NCI-H774 (cell line): ENCODE results near the gene AKR1E2.

ENCODE experiments used
- DNase-seq: peaks from one replicate; lab custom pipeline; 2025; lab: John Stamatoyannopoulos, UW

AKR1E2 gene

DNA sequence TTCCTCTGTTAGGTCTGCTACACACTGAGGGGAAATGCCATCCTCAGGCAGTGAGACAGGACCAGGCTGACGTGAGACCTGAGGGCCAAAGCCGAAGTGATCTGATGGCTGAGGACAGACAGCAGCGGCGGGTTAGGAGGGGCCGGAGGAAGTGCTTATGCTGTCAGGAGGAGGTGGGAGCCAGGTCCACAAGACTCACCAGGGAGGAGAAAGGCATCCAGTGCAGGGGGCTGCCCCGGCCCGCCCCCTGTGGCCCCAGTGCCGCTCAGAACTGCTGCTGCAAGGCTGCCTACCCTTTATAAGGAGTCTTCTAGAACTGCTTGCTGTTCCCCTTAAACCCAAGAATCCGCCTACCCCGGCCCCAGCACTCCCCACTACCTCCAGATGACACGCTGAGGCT lies 19.8 kb downstream of the AKR1E2 start:
- no peak for DNase-seq

DNA sequence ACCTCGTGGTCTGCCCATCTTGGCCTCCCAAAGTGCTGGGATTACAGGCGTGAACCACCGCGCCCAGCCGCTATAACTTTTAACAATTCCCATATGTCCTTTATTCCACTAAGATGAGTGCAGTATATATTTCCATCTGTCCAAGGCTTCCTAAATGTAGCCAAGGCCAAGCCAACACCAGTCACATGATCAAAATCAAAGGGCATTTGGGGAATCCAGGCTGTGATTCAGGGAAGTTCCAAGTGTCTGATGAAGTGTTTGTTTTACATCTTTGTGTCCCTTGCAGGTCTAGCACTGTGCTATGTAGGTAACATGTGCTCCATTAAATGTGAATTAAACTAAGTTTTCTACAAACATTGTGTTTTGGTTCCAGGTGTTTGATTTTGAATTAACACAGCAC lies 20.8 kb downstream of the AKR1E2 start:
- DNase-seq, result no peak

DNA sequence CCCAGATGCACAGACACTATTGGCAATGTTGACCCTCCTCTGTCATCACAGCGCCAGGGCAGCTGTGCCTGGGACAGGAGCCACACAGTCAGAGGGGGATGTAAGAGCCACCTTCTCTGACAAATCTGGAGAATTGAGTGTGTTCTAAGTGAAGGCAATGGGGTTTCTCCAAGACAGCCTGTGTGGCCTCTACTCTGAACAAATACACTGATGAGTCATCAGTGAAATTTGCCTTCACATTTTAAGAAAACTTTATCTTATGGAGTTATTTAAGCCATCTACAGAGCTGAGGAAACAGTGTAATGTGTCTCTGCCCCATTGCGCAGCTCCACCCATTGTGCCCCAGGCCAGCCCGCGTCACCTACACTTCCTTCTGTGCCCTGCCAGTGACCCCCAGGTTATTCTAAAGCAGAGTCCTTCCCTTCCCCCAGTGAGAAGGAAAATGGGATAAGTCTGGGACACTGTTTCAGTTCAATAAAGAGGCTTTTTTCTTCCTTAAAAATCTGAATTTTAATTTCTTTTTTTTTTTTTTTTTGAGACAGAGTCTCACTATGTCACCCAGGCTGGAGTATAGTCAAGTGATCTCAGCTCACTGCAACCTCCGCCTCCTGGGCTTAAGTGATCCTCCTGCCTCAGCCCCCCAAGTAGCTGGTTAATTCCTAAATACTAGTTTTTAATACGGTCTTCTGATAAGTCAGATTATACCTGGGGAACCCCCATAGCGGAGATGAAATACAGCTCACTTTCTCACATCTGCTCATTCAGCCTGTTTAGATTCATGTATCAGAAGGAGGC lies 21.8 kb downstream of the AKR1E2 start:
- no peak for DNase-seq

DNA sequence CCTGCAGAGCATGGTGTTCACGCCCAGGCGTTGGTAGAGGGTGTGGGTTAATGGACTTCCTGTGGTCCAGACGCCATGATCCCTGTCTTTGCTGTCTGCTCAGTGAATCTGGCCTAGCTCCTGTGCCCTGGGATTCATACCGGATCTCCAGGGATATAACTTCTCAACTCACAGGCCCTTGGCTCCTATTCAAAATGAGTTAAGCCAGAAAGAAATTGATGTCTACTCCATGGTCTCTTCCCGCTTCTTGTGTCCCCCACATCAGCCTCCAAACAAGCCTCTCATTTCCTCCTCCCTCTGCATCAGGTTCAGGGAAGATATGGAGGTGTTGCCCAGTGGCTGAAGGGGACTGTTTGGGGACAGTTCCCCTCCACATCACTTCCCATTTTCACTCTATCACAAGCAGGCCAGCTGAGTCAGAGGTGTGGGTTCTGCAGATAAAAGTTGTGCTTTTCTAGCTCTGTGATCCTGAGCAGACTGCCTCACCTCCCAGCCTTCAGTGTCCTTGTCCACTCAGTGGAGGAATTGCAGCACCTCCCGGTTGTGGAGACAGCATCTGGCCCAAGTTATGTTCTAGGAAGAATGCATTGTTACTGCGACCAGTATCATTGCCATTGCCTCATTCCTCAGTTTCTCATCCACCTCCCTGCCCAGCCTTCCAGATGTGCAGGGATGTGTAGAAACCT lies 22.5 kb downstream of the AKR1E2 start:
- no peak for DNase-seq

DNA sequence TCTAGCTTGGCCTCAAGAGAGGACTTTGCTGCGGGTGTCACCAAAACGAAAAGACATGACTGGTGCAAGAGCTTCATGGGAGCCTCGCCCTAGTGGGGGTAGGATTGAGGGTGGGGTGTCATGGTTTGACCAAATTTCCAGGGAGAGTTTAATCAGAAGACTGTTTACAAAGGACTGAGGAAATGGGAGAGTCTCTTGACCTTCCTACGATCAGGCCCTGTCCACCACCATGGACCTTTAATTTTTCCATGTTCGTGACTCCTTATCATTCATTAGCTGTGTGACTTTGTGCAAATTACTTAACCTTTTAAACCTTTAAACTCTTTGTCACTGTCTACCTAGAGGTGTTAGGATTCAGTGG lies 23.0 kb downstream of the AKR1E2 start:
- no peak for DNase-seq

DNA sequence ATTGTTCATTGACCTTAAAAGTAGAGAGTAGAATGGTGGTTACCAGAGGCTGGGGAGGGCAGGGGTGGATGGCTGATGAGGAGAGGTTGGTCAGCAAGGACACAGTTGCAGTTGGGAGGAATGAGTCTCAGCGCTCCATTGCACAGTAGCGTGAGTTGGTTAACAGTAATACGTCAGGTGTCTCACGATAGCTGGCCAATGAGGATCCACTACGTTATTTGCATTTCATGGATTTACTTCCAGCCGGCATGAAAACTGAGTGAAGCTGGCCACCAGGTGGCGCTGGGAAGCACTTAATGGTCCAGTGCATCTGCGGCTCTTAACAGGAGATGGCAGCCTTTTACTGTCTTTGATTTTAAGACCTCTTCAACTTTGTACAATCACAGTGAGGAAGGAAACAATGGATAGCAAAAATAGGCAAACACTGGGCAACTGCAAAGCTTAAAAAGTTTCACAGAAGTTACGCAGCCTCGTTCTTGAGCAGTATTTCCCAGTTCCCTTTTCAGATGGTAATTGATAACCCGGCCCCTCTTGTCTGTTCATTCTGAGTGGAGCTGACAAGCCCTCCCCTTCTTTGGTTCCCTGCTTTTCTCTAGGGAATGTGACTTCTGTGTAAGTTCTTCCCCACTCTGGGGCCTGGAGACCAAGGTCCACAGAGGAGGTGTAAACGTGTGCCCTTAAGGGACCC lies 23.7 kb downstream of the AKR1E2 start:
- peak; percentile 87 for DNase-seq

DNA sequence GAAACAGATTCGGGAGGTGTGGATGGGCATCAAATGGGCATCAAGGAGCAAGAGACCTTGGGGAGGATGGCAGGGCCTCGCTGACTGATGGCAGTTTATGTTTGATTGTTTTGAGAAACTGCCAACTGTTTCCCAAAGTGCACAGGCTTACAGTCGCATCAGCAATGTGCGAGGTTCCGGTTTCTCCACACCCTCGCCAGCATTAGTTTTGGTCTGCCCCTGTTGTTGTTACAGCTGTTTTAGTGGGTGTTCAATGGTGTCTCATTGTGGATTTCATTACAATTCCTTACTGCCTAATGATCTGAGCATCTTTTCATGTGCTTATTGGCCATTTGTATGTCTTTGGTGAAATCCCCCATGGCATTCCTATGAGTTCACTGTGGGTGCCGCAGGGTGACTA lies 24.4 kb downstream of the AKR1E2 start:
- DNase-seq, result no peak

DNA sequence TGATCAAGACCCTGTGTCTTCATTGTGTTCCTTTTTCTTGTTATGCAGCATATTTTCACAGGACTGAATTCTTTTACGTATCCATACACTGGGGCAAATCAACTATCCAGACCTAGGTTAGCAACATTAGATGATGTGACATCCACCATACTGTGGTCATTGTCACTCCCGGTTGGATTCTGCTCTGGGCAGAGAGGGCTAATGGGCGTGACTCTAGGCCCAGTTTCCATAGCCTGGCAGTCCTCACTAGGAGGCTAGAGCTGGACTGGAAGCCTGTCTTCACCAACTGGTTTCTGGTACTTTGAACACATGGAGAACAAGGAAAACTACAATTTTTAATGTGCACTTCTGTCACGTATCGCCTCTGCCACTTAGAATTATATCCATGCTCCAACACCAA lies 25.2 kb downstream of the AKR1E2 start:
- no peak for DNase-seq

DNA sequence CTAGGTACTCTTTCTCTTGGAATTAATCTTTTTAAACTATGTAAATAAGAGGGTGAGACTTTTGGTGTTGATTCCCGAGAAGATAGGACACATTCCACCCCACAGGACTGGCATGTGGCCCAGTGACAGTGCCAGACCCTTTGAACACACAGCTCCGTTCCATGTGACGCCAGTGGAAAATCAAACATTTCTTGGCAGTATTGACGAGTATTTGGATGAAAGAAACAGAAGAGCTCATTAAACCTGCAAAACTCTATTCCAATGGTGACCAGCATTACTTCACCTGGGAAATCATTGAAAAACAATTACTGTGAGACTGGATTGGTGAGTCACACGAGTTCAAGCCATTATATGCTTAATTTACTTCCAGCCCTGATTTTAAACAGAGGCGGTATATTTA lies 25.8 kb downstream of the AKR1E2 start:
- peak; percentile 8 for DNase-seq

DNA sequence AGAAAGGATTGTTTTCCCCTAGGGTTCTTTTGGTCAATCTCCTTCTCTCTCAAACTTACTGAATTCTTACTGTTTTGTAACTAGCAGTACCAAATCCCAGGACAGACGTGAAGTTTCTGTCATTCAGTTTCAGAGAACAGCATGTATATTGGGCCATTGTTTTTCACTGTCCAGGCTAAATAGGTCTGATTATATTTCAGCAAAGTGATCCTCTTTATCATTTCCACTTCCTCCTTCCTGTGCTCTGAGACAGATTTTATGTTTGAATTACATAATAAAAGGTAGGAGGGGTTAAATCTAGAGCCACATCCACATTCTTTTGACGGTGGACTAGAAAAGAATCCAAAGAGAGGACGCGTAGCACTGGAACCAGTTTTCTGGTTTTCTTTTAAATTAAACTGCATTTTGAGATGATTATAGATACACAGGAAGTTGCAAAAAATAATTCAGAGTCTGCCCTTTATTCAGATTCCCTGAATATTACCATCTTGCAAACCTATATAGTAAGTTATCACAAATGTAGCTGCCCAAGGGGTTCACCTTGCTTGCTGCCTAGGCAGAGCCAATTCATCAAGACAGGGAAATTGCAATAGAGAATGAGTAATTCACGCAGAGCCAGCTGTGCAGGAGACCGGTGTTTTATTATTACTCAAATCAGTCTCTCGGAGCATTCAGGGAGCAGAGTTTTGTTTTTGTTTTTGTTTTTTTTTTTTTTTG lies 40.1 kb downstream of the AKR1E2 start:
- DNase-seq, result no peak

DNA sequence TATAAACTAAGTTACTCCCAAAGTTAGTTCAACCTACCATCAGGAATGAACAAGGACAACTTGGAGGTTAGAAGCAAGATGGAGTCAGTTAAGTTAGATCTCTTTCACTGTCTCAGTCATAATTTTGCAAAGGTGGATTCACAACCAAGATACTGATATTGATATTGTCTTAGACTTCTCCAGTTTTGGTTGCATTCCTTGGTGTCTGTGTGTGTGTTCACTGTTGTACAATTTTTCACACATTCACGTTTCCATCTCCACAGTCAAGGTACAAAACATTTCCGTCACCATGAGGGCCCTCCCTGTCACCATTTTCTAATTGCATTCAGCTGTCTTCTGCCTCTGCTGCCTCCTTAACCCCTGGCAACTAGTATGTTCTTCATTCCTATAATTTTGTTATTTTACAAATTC lies 41.1 kb downstream of the AKR1E2 start:
- DNase-seq, result no peak

DNA sequence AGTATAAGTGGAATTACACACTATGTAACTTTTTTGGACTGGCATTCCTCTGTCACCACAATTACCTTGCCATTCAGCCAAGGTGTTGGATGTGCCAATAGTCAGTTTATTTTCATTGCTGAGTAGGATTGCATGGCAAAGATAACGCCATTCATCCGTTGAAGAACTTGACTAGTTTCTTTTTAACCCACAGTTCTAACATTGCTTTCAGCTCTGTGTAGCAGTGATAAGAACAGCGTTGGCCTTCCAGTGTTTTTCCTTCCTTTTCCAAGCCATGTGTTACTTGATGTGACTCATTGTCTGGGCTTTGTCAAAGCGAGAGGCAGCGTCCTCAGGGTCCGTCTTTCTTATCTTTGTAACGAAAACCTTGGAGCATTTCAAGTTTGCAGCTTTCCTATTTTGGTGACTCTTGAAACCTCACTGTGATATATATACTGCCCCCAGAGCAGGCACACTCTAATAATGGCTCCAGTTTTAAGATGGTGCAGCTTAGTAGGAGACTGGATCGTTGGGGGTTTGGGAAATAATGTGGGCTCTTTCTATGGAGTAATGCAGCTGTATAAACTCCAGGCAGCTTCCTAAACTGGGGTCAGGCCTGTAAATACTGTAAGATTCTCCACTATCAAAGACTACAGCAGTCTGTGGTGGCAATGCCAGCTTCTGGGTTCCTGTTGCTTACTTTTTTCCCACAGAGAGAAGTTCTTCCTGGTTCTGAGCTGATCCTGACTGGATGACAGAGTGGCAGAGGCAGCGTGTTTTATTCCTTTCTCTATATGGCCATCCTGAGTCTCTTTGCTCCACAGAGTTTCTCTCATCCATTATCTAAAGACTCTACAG lies 41.7 kb downstream of the AKR1E2 start:
- no peak for DNase-seq

DNA sequence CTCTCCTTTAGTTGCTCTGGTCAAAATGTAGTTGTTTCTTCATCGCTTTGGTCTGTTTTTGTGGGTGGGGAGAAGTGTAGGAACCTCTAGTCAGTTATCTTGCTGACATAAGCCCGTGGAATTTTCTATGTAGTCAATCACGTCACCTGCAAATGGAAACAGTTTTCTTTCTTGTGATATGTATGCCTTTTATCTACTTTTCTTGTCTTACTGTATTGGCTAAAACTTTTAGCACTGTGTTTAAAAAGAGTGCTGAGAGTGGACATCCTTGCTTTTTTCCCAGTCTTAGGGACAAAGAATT lies 42.3 kb downstream of the AKR1E2 start:
- DNase-seq, result no peak

DNA sequence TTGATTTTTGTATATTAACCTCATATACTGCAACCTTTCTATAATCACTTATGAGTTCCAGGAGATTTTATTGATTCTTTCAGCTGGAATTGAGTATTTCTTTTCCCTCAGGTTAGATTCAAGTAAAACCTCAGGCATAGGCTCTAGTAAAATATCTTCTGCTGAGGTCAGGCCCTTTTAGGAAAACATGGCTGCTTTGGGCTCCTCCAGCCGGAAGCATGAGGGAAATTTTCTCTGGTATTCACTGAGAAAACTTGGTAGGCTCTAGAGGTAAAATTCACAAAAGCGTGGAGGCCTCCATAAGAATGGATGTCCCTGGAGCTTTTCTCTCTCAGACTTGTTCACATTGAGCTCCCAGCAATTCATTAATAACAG lies 56.7 kb downstream of the AKR1E2 start:
- DNase-seq, result no peak

DNA sequence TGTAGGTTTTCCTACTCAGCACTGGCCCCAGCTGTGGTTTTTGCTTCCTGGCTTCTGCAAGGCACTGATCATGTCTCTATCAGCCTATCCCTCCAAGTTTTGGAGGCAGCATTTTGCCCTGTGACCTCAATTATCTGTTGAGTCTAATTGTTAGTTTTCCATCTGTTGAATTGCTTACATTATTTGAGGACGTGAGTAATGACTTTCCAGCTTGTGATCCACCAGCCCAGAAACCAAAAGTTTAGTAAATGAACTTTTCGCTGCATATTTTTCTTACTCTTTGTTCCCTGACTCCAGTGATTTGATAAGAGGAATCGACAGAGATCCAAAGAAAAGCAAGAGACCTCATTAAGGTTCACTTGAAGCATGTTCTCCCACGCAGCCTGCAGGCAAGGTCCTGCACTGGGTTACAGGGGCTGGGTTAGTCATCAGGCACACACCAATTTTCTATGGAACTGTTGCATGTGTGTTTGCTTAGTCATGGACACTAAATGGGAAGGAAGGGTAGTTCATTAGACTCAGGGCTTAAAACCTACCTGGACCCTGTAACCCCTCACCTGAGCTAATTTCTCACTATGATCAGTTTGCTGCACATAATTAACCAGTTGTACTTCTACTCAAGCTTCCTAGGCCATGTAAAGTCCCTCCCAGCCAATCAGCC lies 57.2 kb downstream of the AKR1E2 start:
- DNase-seq, result no peak

DNA sequence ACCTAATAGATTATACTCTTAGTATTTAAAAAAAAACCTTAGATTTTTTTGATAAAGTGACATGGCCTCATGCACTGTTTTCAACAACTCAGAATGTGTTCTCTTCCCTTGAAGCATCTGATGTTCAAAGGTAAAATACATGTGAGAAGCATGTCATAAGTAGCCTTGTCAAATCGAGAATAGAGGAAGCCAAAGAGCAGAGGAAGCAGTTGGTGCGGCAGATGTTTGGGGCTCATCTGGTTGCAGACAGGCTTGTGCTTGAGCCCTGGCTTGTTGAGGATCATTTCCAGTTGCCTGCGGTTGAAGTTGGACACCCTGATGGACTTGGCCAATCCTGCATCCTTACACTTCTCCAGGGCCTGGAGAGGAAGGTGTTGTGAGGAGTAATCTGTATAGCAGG lies 59.2 kb downstream of the AKR1E2 start:
- DNase-seq, result no peak

DNA sequence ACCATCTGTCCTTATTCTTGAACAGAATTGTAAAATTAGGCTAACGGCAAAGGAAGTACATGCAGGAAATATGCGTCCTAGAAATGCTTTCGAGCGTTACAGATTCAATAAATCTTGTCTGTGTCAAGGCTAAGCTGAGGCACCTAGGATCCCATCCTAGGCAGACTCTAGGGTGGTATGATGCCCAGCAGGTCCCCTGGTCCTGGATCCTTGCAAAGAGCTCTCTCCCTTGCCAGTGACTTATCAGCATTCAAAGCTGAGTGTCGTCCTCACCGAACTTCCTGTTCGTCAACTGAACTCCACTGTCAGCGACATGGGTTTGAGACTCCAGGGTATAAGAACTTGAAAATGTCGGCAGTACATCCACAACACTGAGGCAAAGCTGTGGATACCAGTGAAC lies 61.5 kb downstream of the AKR1E2 start:
- no peak for DNase-seq

DNA sequence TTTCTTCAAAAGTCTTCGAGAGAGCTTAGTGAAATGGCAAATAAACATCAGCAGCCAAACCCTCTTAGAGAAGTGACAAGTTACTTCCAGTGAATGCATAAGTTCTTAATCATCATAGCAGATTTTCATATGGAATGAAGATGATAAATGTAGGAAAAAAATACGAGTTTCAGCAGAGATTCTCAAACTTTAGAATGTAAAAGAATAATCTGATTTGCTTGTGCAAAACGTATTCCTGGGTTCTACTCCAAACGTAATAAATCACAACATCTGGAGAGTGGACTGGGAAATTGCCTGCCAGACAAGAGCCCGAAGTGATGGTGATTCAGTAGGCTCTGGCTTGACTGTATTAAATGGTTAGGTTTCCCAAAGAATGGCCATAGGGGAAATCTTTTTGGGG lies 62.2 kb downstream of the AKR1E2 start:
- DNase-seq, result no peak

DNA sequence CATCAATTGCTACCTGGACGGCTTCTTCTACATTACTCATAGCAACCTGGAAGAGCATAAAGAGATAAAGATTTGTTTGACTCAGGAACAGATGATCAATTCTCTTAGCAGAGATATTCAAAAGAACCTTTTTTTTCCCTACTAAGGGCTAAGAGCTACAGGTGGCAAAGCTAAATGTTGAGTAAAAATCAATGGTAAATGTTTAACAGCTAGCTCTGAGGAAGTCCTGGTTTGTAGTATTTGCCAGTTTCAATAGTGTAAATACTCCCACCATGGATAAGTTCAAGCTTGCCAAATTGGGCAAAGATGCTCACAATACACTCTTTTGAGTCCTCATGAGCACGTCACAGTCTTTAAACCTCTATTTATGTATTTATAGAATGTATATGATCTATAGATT lies 64.0 kb downstream of the AKR1E2 start:
- DNase-seq, result no peak

DNA sequence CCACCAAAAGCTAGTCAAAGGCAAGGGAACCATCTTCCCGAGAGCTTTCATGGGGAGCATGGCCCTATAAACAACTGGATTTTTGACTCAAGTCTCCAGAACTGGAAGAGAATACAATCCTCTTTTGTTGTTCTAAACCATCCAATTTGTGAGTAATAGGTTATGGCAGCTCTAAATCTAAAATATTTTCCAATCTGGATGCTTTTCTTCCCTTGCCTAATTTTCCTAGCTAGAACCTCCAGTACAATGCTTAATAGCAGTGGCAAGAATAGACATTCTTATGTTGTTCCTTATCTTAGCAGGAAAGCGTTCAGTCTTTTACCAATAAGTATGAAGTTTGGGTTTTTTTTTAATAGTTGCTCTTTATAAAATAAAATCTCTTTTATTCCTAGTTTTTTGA lies 66.7 kb downstream of the AKR1E2 start:
- no peak for DNase-seq

DNA sequence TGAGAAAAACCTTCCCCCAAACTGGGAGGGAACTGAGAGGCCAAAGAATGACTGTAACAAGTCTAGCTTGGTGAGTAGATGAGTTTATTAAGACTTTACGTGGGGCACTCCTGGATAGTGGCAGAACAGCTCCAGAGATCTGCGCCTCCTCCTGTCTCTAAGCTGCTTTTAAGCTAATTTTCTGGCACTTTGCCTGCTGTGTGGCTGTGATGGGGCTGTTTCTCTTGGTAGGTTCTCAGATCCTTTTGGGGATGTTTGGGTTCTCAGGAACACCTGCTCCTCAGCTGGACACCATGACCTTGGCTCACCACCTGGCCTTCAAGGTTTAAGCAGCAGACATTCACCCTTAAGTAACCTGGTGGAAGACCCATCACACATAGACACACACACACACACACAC lies 68.3 kb downstream of the AKR1E2 start:
- DNase-seq, result no peak
